HEK293 (cell line): ENCODE measurements around the gene NPFF.

Experiments
- CTCF ChIA-PET: fragments of 350-600 bp; formaldehyde crosslinking; extraction: SDS; loops from one replicate; lab custom pipeline; 2021; ENCODE audit warnings: antibody characterized with exemption; lab: Yijun Ruan, JAX
- POLR2A ChIA-PET: fragments of 300-600 bp; formaldehyde crosslinking; extraction: SDS; loops from one replicate; lab custom pipeline; 2020; ENCODE audit warnings: antibody characterized with exemption, inconsistent platforms; lab: Yijun Ruan, JAX
- H3K27ac ChIP-seq: fragments of 200-500 bp; sonication (Bioruptor generic); 2 replicates; pipeline ENCODE4 v1.5.1; 2014; ENCODE audit warnings: low read depth, low read length, control low read depth, inconsistent platforms; ENCODE audit errors: extremely low read depth
- H3K36me3 ChIP-seq, 2 experiments: fragments of 200-500 bp in 1 of 2; sonication (Bioruptor generic) in 1 of 2; 1 replicate in 1 of 2; 2 replicates in 1 of 2; pipeline ENCODE4 v1.5.1; 2014 to 2017; ENCODE audit warnings: inconsistent platforms in 2 of 2, low read length in 2 of 2; ENCODE audit not compliant: control insufficient read depth in 2 of 2, insufficient read depth in 1 of 2
- H3K4me1 ChIP-seq: fragments of 200-500 bp; sonication (Bioruptor generic); 2 replicates; pipeline ENCODE4 v1.5.1; 2014; ENCODE audit warnings: mild to moderate bottlenecking, low read length, inconsistent platforms; ENCODE audit not compliant: control insufficient read depth, insufficient read depth
- H3K4me3 ChIP-seq: 2 replicates; pipeline ENCODE4 v1.5.1; 2011; ENCODE audit warnings: low read depth, mild to moderate bottlenecking, control low read depth, low read length, moderate library complexity
- H3K9me3 ChIP-seq: fragments of 200-500 bp; sonication (Bioruptor generic); 2 replicates; pipeline ENCODE4 v1.5.1; 2014; ENCODE audit warnings: low read depth, low read length, inconsistent platforms; ENCODE audit not compliant: control insufficient read depth, insufficient read depth
- GLI4 ChIP-seq: fragments of 450-650 bp; formaldehyde crosslinking; IDR thresholded peaks from 2 replicates; pipeline ENCODE4 v1.5.1; 2016; ENCODE audit warnings: missing biosample characterization, missing genetic modification characterization
- PRDM1 ChIP-seq: fragments of 450-650 bp; formaldehyde crosslinking; IDR thresholded peaks from 2 replicates; pipeline ENCODE4; 2016; ENCODE audit warnings: missing biosample characterization, missing genetic modification characterization
- PRDM10 ChIP-seq: fragments of 450-650 bp; formaldehyde crosslinking; IDR thresholded peaks from 2 replicates; pipeline ENCODE4 v1.5.1; 2016; ENCODE audit warnings: missing biosample characterization, missing genetic modification characterization
- SCRT1 ChIP-seq: fragments of 450-650 bp; formaldehyde crosslinking; IDR thresholded peaks from 2 replicates; pipeline ENCODE4 v1.5.1; 2016; ENCODE audit warnings: missing biosample characterization, missing genetic modification characterization, borderline replicate concordance
- SCRT2 ChIP-seq: fragments of 450-650 bp; formaldehyde crosslinking; IDR thresholded peaks from 2 replicates; pipeline ENCODE4 v1.5.1; 2016; ENCODE audit warnings: missing biosample characterization, missing genetic modification characterization
- ZNF274 ChIP-seq, 2 experiments: fragments of 200-500 bp in 1 of 2; fragments of 450-650 bp in 1 of 2; sonication (Bioruptor generic) in 1 of 2; formaldehyde crosslinking in 1 of 2; IDR thresholded peaks; 2 replicates each; pipeline versions ENCODE4 v1.5.1 to v1.6.1; 2014 to 2016; ENCODE audit warnings: borderline replicate concordance in 1 of 2, inconsistent platforms in 1 of 2, low read length in 1 of 2, missing biosample characterization in 1 of 2, missing genetic modification characterization in 1 of 2
- ZNF366 ChIP-seq: fragments of 450-650 bp; formaldehyde crosslinking; conservative IDR thresholded peaks from 2 replicates; pipeline ENCODE4 v1.5.1; 2016; ENCODE audit warnings: missing biosample characterization, missing genetic modification characterization
- ZNF560 ChIP-seq: fragments of 450-650 bp; formaldehyde crosslinking; IDR thresholded peaks from 2 replicates; pipeline ENCODE4 v1.5.1; 2017; ENCODE audit warnings: missing biosample characterization, missing genetic modification characterization, borderline replicate concordance
- ZNF600 ChIP-seq: fragments of 450-650 bp; formaldehyde crosslinking; IDR thresholded peaks from 2 replicates; pipeline ENCODE4 v1.5.1; 2016; ENCODE audit warnings: missing biosample characterization, missing genetic modification characterization
- ZNF654 ChIP-seq: fragments of 450-650 bp; formaldehyde crosslinking; IDR thresholded peaks from 2 replicates; pipeline ENCODE4 v1.5.1; 2016; ENCODE audit warnings: low read depth, missing biosample characterization, missing genetic modification characterization
- ZNF670 ChIP-seq: fragments of 450-650 bp; formaldehyde crosslinking; IDR thresholded peaks from 2 replicates; pipeline ENCODE4 v1.5.1; 2016; ENCODE audit warnings: missing biosample characterization, missing genetic modification characterization, low read depth
- TF ChIP-seq, protein P1 (sequence below): fragments of 450-650 bp; IDR thresholded peaks from 2 replicates; pipeline ENCODE4 v1.5.1; 2018; ENCODE audit warnings: missing biosample characterization, mild to moderate bottlenecking, missing genetic modification characterization

The NPFF gene

DNA sequence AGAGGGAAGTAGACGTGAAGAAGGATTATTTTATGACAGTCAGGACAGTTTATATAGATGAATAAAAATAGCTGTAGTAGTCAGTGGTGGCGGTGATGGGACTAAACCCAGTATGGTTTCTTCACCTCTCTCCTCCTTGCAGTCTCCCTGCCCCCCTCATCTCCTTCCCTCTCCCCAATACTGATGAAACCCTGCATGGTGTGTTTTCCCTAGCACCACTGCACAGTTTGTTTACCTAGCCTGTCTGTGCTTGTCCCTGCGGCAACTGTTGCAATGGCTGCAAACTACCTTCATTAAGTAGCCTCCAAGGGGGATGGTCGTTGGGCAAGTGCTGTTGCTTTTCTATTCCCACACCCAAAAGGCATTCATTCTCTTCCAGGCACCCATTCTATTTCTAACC lies 40.6 kb downstream of the NPFF start:
- Histone ChIP-seq H3K9me3 (no peaks in the 10 kb centered on the region), H3K4me3 (no peak overlapping the region), H3K36me3 (peaks cover 93 to 99% of the 10 kb centered on the region in 2 experiments), H3K27ac (no peak overlapping the region), H3K4me1 (no peaks in the 10 kb centered on the region)
- ChIA-PET POLR2A (no interaction called here), CTCF (interaction anchor here (0.6 kb wide), 1 partner anchor 176 kb away, joined by 4 read pairs; no protein-coding TSS in a partner anchor)
- TF ChIP-seq, protein P1, sequence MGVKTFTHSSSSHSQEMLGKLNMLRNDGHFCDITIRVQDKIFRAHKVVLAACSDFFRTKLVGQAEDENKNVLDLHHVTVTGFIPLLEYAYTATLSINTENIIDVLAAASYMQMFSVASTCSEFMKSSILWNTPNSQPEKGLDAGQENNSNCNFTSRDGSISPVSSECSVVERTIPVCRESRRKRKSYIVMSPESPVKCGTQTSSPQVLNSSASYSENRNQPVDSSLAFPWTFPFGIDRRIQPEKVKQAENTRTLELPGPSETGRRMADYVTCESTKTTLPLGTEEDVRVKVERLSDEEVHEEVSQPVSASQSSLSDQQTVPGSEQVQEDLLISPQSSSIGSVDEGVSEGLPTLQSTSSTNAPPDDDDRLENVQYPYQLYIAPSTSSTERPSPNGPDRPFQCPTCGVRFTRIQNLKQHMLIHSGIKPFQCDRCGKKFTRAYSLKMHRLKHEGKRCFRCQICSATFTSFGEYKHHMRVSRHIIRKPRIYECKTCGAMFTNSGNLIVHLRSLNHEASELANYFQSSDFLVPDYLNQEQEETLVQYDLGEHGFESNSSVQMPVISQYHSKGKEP: peak; percentile 92
- TF ChIP-seq SCRT2 (tag by site-specific recombination) (peak; percentile 92), SCRT1 (peak; percentile 69), ZNF600 (tag by site-specific recombination) (0 out of 2 replicates have a peak, but pooled peaks have one; percentile 26), ZNF274 (IDR thresholded peaks at IDR 0.05; ENCODE audit: low read length) (no peak), ZNF274 (tag by site-specific recombination; IDR thresholded peaks at IDR 0.05; ENCODE audit: borderline replicate concordance) (no peak)

GRCh38 chr12:53465679-53466078 lies 41.6 kb downstream of the NPFF start:
- Histone ChIP-seq H3K27ac (no peak overlapping the region; the same call in 1 of the 2 replicates), H3K9me3 (no peaks in the 10 kb centered on the region), H3K36me3 (peaks cover 93 to 99% of the 10 kb centered on the region in 2 experiments), H3K4me3 (no peak overlapping the region), H3K4me1 (no peaks in the 10 kb centered on the region)
- POLR2A ChIA-PET: interaction anchor here (1.1 kb wide), 1 partner anchor 34 kb away, joined by 3 read pairs; the partner anchor contains the start of gene MAP3K12
- CTCF ChIA-PET: interaction anchor here (0.7 to 1.0 kb wide), 2 partner anchors 13 to 47 kb away, joined by 3 read pairs; no protein-coding TSS in a partner anchor
- TF ChIP-seq ZNF670 (tag by site-specific recombination): no peak
- TF ChIP-seq ZNF560 (tag by site-specific recombination): no peak
- TF ChIP-seq PRDM1 (tag by site-specific recombination): 0 out of 2 replicates have a peak, but pooled peaks have one; percentile 15
- TF ChIP-seq ZNF654 (tag by site-specific recombination): 0 out of 2 replicates have a peak, but pooled peaks have one; percentile 8
- TF ChIP-seq ZNF600 (tag by site-specific recombination): no peak
- TF ChIP-seq PRDM10: peak; percentile 32

GRCh38 chr12:53464685-53465418 lies 42.4 kb downstream of the NPFF start:
- H3K4me1 ChIP-seq: no peaks in the 10 kb centered on the region
- TF ChIP-seq GLI4 (tag by site-specific recombination) (no peak), ZNF366 (tag by site-specific recombination) (peak; percentile 41; the same call in 1 of the 2 replicates)
- no peak overlapping the region for H3K27ac ChIP-seq
- ChIA-PET CTCF (interaction anchor here (0.6 to 0.7 kb wide), 3 partner anchors 25 to 743 kb away, joined by 3 to 5 read pairs (median 3); no protein-coding TSS in a partner anchor), POLR2A (interaction anchor here (0.6 to 1.5 kb wide), 8 partner anchors 9 to 143 kb away, joined by 3 to 5 read pairs (median 4); partner anchors contain the start of genes AAAS, MAP3K12 and TARBP2)
- H3K36me3 ChIP-seq: peaks cover 93 to 99% of the 10 kb centered on the region in 2 experiments
- no peak overlapping the region for H3K4me3 ChIP-seq
- H3K9me3 ChIP-seq: no peaks in the 10 kb centered on the region
